ENCODE measurements around the gene ACTA2. TPM values are rescaled to one million over a fixed set of nuclear protein-coding genes. Genes with fewer than 3 reads are reported as not detected.

Gene ACTA2
- total RNA-seq, 2 donors from 2014 or later = not detected

DNA sequence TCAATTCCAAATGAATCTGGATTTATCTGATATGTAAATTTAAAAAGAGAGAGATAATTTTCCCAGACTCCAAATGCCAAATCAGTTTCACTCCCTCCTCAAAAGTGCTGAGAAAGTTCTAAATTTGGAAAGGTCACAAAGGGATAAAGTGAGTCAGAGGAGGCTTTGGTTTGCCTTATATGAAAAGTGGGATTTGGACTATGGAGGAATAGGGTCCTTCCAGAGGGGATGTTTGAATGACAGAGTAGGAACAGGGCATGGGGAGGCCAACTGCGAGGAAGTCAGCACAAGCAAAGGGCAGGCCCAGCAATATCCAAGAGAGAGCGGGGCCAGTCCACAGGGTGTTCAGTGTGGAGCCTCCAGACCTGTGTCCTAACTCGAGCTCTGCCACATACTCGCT, 28.2 kb upstream of the ACTA2 start:
- Mint-ChIP-seq H3K4me3 (no peak overlapping the region), H3K36me3 (ENCODE audit: low read depth) (no peaks in the 10 kb centered on the region), H3K4me1 (peaks cover 17% of the 10 kb centered on the region), H3K9me3 (no peaks in the 10 kb centered on the region), H3K27ac (no peak overlapping the region), H3K27me3 (ENCODE audit: insufficient read depth) (no peaks in the 10 kb centered on the region)
- TF ChIP-seq, protein P1, sequence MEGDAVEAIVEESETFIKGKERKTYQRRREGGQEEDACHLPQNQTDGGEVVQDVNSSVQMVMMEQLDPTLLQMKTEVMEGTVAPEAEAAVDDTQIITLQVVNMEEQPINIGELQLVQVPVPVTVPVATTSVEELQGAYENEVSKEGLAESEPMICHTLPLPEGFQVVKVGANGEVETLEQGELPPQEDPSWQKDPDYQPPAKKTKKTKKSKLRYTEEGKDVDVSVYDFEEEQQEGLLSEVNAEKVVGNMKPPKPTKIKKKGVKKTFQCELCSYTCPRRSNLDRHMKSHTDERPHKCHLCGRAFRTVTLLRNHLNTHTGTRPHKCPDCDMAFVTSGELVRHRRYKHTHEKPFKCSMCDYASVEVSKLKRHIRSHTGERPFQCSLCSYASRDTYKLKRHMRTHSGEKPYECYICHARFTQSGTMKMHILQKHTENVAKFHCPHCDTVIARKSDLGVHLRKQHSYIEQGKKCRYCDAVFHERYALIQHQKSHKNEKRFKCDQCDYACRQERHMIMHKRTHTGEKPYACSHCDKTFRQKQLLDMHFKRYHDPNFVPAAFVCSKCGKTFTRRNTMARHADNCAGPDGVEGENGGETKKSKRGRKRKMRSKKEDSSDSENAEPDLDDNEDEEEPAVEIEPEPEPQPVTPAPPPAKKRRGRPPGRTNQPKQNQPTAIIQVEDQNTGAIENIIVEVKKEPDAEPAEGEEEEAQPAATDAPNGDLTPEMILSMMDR (conservative IDR thresholded peaks at IDR 0.05) = no peak
- H3K27ac ChIP-seq (ENCODE audit: low read depth, low read length) = no peak overlapping the region
- no peaks in the 10 kb centered on the region for H3K36me3 ChIP-seq (ENCODE audit: control insufficient read depth, insufficient read depth, low read length)
- H3K27me3 ChIP-seq (ENCODE audit: control insufficient read depth, insufficient read depth, low read length, poor library complexity, severe bottlenecking) = no peaks in the 10 kb centered on the region
- H3K4me3 ChIP-seq (ENCODE audit: low read length) = no peak overlapping the region
- H3K9ac ChIP-seq (ENCODE audit: extremely low read depth, low read length, poor library complexity, severe bottlenecking) = no peak overlapping the region
- DNase-seq = no peak
- no peaks in the 10 kb centered on the region for H3K9me3 ChIP-seq (ENCODE audit: control insufficient read depth, low read length)
- H3K4me1 ChIP-seq (ENCODE audit: control insufficient read depth, insufficient read depth, low read length) = peaks cover 3% of the 10 kb centered on the region
- WGBS, 2 experiments (ENCODE audit: insufficient coverage in 1 of 2, insufficient read length in 1 of 2) = 96 to 100% methylated on average over 1 to 3 of the region's 4 CpGs

DNA sequence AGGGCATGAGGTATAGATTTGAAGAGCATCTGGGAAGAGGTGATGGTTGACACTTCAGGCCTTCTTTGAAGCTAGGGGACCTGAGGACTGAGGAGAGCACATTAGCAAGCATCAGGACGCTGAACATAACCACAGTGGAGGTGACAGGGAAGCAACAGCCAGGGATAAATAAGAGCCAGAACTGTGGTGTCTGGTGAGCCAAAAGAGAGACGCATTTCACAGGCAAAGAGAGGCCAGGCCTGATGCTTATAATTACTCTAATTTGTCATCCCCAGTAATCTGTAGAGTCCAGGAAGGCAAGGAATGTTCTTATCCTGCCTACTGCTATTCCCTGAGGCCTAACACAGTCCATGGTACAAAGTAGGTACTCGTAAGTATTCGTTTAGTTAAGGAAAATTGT, 27.7 kb upstream of the ACTA2 start:
- H3K4me1 ChIP-seq (ENCODE audit: control insufficient read depth, insufficient read depth, low read length) = peaks cover 3% of the 10 kb centered on the region
- H3K27ac ChIP-seq (ENCODE audit: low read depth, low read length) = no peak overlapping the region
- Mint-ChIP-seq H3K36me3 (ENCODE audit: low read depth) (no peaks in the 10 kb centered on the region), H3K4me1 (peaks cover 13% of the 10 kb centered on the region), H3K9me3 (no peaks in the 10 kb centered on the region), H3K27me3 (ENCODE audit: insufficient read depth) (no peaks in the 10 kb centered on the region), H3K4me3 (no peak overlapping the region), H3K27ac (no peak overlapping the region)
- H3K9ac ChIP-seq (ENCODE audit: extremely low read depth, low read length, poor library complexity, severe bottlenecking) = no peak overlapping the region
- no peaks in the 10 kb centered on the region for H3K9me3 ChIP-seq (ENCODE audit: control insufficient read depth, low read length)
- TF ChIP-seq, protein P1 (conservative IDR thresholded peaks at IDR 0.05) = no peak
- H3K36me3 ChIP-seq (ENCODE audit: control insufficient read depth, insufficient read depth, low read length) = no peaks in the 10 kb centered on the region
- WGBS, 2 experiments (ENCODE audit: insufficient coverage in 1 of 2, insufficient read length in 1 of 2) = 93 to 94% methylated on average over 4 of the region's 4 CpGs
- DNase-seq = no peak
- no peak overlapping the region for H3K4me3 ChIP-seq (ENCODE audit: low read length)
- H3K27me3 ChIP-seq (ENCODE audit: control insufficient read depth, insufficient read depth, low read length, poor library complexity, severe bottlenecking) = no peaks in the 10 kb centered on the region

DNA sequence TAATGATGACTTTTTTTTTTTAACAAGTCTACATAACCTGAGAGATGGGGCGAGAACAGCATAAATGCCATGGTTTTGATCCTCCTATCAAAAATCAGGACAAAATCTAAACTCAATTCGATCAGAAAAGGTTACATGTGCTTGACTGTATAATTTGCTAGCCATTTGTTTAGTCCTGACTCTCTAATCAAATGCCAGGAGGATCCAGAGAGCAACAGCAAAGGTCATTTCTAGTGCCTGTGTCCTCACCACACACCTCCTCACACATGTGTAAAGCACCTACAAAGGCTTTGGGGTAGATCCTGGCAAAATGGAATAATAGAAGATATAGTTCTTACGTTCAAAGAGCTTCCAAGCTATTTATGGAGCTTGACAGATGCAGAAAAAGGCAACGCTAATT, 27.0 kb upstream of the ACTA2 start:
- peaks cover 12% of the 10 kb centered on the region for H3K4me1 Mint-ChIP-seq
- H3K36me3 ChIP-seq (ENCODE audit: control insufficient read depth, insufficient read depth, low read length) = no peaks in the 10 kb centered on the region
- DNase-seq = no peak
- H3K27ac ChIP-seq (ENCODE audit: low read depth, low read length) = no peak overlapping the region
- no peak overlapping the region for H3K4me3 ChIP-seq (ENCODE audit: low read length)
- no peak overlapping the region for H3K4me3 Mint-ChIP-seq
- H3K9ac ChIP-seq (ENCODE audit: extremely low read depth, low read length, poor library complexity, severe bottlenecking) = no peak overlapping the region
- peaks cover 3% of the 10 kb centered on the region for H3K4me1 ChIP-seq (ENCODE audit: control insufficient read depth, insufficient read depth, low read length)
- no peaks in the 10 kb centered on the region for H3K27me3 Mint-ChIP-seq (ENCODE audit: insufficient read depth)
- no peaks in the 10 kb centered on the region for H3K36me3 Mint-ChIP-seq (ENCODE audit: low read depth)
- TF ChIP-seq, protein P1 (conservative IDR thresholded peaks at IDR 0.05) = no peak
- no peaks in the 10 kb centered on the region for H3K27me3 ChIP-seq (ENCODE audit: control insufficient read depth, insufficient read depth, low read length, poor library complexity, severe bottlenecking)
- H3K9me3 Mint-ChIP-seq = no peaks in the 10 kb centered on the region
- H3K27ac Mint-ChIP-seq = no peak overlapping the region
- 90 to 91% methylated on average over 4 of the region's 4 CpGs for WGBS, 2 experiments (ENCODE audit: insufficient coverage in 1 of 2, insufficient read length in 1 of 2)
- no peaks in the 10 kb centered on the region for H3K9me3 ChIP-seq (ENCODE audit: control insufficient read depth, low read length)

All from endodermal cell (in vitro differentiated cells).